Endothelial cell of umbilical vein (primary cell): ENCODE results near the gene ZBTB40.

Experiments
- CTCF ChIP-seq, 2 donors: IDR thresholded peaks; 1 replicate in 1 of 2; 2 replicates in 1 of 2; pipeline ENCODE4 v1.5.1; 2011; ENCODE audit warnings: low read length in 2 of 2, mild to moderate bottlenecking in 2 of 2, moderate library complexity in 2 of 2, control low read depth in 1 of 2, inconsistent platforms in 1 of 2, low read depth in 1 of 2; ENCODE audit not compliant: insufficient read depth in 1 of 2; ENCODE audit errors: extremely low read depth in 1 of 2
- EZH2 ChIP-seq: IDR thresholded peaks from 2 replicates; pipeline ENCODE4 v1.6.1; 2012; ENCODE audit warnings: borderline replicate concordance, low read depth, mild to moderate bottlenecking, moderate library complexity, low read length, inconsistent platforms; ENCODE audit not compliant: severe bottlenecking
- FOS ChIP-seq: IDR thresholded peaks from 2 replicates; pipeline ENCODE4 v1.6.1; 2011; ENCODE audit warnings: mild to moderate bottlenecking, low read length, moderate library complexity, borderline replicate concordance; ENCODE audit not compliant: insufficient read depth
- GATA2 ChIP-seq: IDR thresholded peaks from 2 replicates; pipeline ENCODE4 v1.7.0; 2011; ENCODE audit warnings: low read depth, mild to moderate bottlenecking, moderate library complexity, mixed read lengths, low read length; ENCODE audit not compliant: insufficient read length, insufficient read depth
- JUN ChIP-seq: IDR thresholded peaks from 2 replicates; pipeline ENCODE4 v1.6.1; 2011; ENCODE audit warnings: borderline replicate concordance, low read depth; ENCODE audit not compliant: insufficient read length, insufficient read depth
- MAX ChIP-seq: IDR thresholded peaks from 2 replicates; pipeline ENCODE4 v1.6.1; 2011; ENCODE audit not compliant: insufficient read depth, insufficient read length
- MYC ChIP-seq: IDR thresholded peaks from one replicate; pipeline ENCODE4 v1.6.1; 2011; ENCODE audit warnings: mild to moderate bottlenecking, low read depth, low read length
- POLR2A ChIP-seq: IDR thresholded peaks from 2 replicates; pipeline ENCODE4 v1.6.1; 2012; ENCODE audit warnings: low read depth, mild to moderate bottlenecking, control low read depth, low read length
- POLR2AphosphoS5 ChIP-seq: IDR thresholded peaks from 2 replicates; pipeline ENCODE4 v1.6.1; 2012; ENCODE audit warnings: low read depth, mild to moderate bottlenecking, control low read depth, low read length, moderate library complexity; ENCODE audit not compliant: insufficient read depth

- no peak for TF ChIP-seq CTCF (IDR thresholded peaks at IDR 0.05; ENCODE audit: extremely low read depth in 1 of 2, insufficient read depth in 1 of 2, low read depth in 1 of 2, low read length in 2 of 2)
- TF ChIP-seq MAX: no peak
- no peak for TF ChIP-seq POLR2A
- TF ChIP-seq POLR2AphosphoS5: no peak
- TF ChIP-seq FOS: no peak
- TF ChIP-seq EZH2: no peak
- TF ChIP-seq JUN: no peak
- no peak for TF ChIP-seq MYC
- no peak for TF ChIP-seq GATA2
Measured at GRCh38 chr1:22465671-22466070, 14.0 kb downstream of the ZBTB40 start.
